IMR-90 (cell line): ENCODE measurements around the gene ATP1A2. TPM values are rescaled to one million over a fixed set of nuclear protein-coding genes. Genes with fewer than 3 reads are reported as not detected.

ENCODE experiments used
- ATAC-seq: fragments of 200-7000 bp; cut with Tn5 transposase; 2 replicates; pipeline ENCODE4 v1.9.1; 2020; ENCODE audit warnings: low read depth, mild to moderate bottlenecking, moderate library complexity
- BruUV-seq: library from RNA; stranded (reverse); fragments of 400-500 nt; replicated peaks from 2 replicates; lab custom pipeline; 2021; lab: Mats Ljungman, UMichigan
- CTCF ChIA-PET: fragments of 300-600 bp; formaldehyde crosslinking; extraction: SDS; loops from one replicate; lab custom pipeline; 2021; ENCODE audit warnings: antibody characterized with exemption; lab: Yijun Ruan, JAX
- POLR2A ChIA-PET: fragments of 300-600 bp; sonication (Branson Sonifier 250); formaldehyde crosslinking; loops from one replicate; lab custom pipeline; 2022; ENCODE audit warnings: antibody characterized with exemption; ENCODE audit not compliant: unreplicated experiment; lab: Charles Lee
- DNase-seq: peaks from one replicate; pipeline ENCODE4 v3.0.0; 2013
- H2AFZ ChIP-seq: replicated peaks from 2 replicates; pipeline ENCODE3; 2013; ENCODE audit warnings: low read length, mild to moderate bottlenecking; ENCODE audit not compliant: poor library complexity
- H2AK5ac ChIP-seq: 2 replicates; pipeline ENCODE4 v1.6.1; 2013; ENCODE audit warnings: low read depth, low read length, inconsistent platforms
- H2AK9ac ChIP-seq: replicated peaks from 2 replicates; pipeline ENCODE3; 2013; ENCODE audit warnings: mild to moderate bottlenecking, low read depth, low read length, moderate library complexity; ENCODE audit not compliant: poor library complexity
- H2BK120ac ChIP-seq: 2 replicates; pipeline ENCODE4 v1.6.1; 2013; ENCODE audit warnings: low read depth, low read length, inconsistent platforms
- H2BK15ac ChIP-seq: 3 replicates; pipeline ENCODE4 v1.6.1; 2013; ENCODE audit warnings: low read depth, low read length, inconsistent platforms
- H2BK20ac ChIP-seq: 2 replicates; pipeline ENCODE4 v1.6.1; 2013; ENCODE audit warnings: low read depth, mild to moderate bottlenecking, inconsistent platforms, low read length, moderate library complexity
- H2BK5ac ChIP-seq: 2 replicates; pipeline ENCODE4 v1.6.1; 2013; ENCODE audit warnings: mild to moderate bottlenecking, low read depth, low read length, inconsistent platforms; ENCODE audit not compliant: poor library complexity, severe bottlenecking
- H3K14ac ChIP-seq: replicated peaks from 2 replicates; pipeline ENCODE4 v1.6.1; 2013; ENCODE audit warnings: low read depth, low read length, inconsistent platforms
- H3K18ac ChIP-seq: 2 replicates; pipeline ENCODE4 v1.6.1; 2013; ENCODE audit warnings: low read depth, low read length, control low read depth
- H3K23ac ChIP-seq: 2 replicates; pipeline ENCODE4 v1.6.1; 2013; ENCODE audit warnings: low read depth, low read length, inconsistent platforms
- H3K27ac ChIP-seq: 2 replicates; pipeline ENCODE4 v1.5.1; 2013; ENCODE audit warnings: mild to moderate bottlenecking, control low read depth, low read length; ENCODE audit not compliant: insufficient read depth
- H3K27me3 ChIP-seq: 2 replicates; pipeline ENCODE4 v1.6.1; 2013; ENCODE audit warnings: low read length; ENCODE audit not compliant: control insufficient read depth, insufficient read depth
- H3K36me3 ChIP-seq: 2 replicates; pipeline ENCODE4 v1.6.1; 2013; ENCODE audit warnings: low read length, mixed read lengths; ENCODE audit not compliant: control insufficient read depth, insufficient read depth
- H3K4ac ChIP-seq: 2 replicates; pipeline ENCODE4 v1.6.1; 2013; ENCODE audit warnings: low read depth, low read length, inconsistent platforms
- H3K4me1 ChIP-seq: 2 replicates; pipeline ENCODE4 v1.6.1; 2013; ENCODE audit warnings: low read length, mixed read lengths; ENCODE audit not compliant: control insufficient read depth, insufficient read depth
- H3K4me2 ChIP-seq: 2 replicates; pipeline ENCODE4 v1.6.1; 2013; ENCODE audit warnings: low read depth, mild to moderate bottlenecking, control low read depth, low read length, moderate library complexity
- H3K4me3 ChIP-seq: 2 replicates; pipeline ENCODE4 v1.5.1; 2013; ENCODE audit warnings: low read depth, mild to moderate bottlenecking, control low read depth, low read length, moderate library complexity; ENCODE audit not compliant: insufficient read depth
- H3K56ac ChIP-seq: 2 replicates; pipeline ENCODE4 v1.6.1; 2013; ENCODE audit warnings: low read length, inconsistent platforms; ENCODE audit not compliant: insufficient read depth; ENCODE audit errors: extremely low read depth
- H3K79me1 ChIP-seq, 2 experiments: 2 replicates each; pipeline ENCODE4 v1.6.1; 2013; ENCODE audit warnings: low read length in 2 of 2, inconsistent platforms in 1 of 2, low read depth in 1 of 2
- H3K9ac ChIP-seq: 2 replicates; pipeline ENCODE4 v1.6.1; 2013; ENCODE audit warnings: low read depth, low read length, control low read depth
- H3K9me1 ChIP-seq: 2 replicates; pipeline ENCODE4 v1.6.1; 2013; ENCODE audit warnings: low read length, inconsistent platforms; ENCODE audit not compliant: insufficient read depth
- H3K9me3 ChIP-seq: 2 replicates; pipeline ENCODE4 v1.6.1; 2013; ENCODE audit warnings: low read length; ENCODE audit not compliant: control insufficient read depth, insufficient read depth
- H4K20me1 ChIP-seq: 2 replicates; pipeline ENCODE4 v1.6.1; 2013; ENCODE audit warnings: low read length, inconsistent platforms; ENCODE audit not compliant: insufficient read depth
- H4K5ac ChIP-seq: 2 replicates; pipeline ENCODE4 v1.6.1; 2013; ENCODE audit warnings: mild to moderate bottlenecking, low read depth, low read length, control low read depth
- H4K8ac ChIP-seq, 2 experiments: 2 replicates each; pipeline ENCODE4 v1.6.1; 2013; ENCODE audit warnings: low read depth in 2 of 2, low read length in 2 of 2, control low read depth in 1 of 2, inconsistent platforms in 1 of 2
- H4K91ac ChIP-seq: 2 replicates; pipeline ENCODE4 v1.6.1; 2013; ENCODE audit warnings: low read depth, low read length, inconsistent platforms; ENCODE audit not compliant: insufficient read depth
- BHLHE40 ChIP-seq: fragments of 150-350 bp; IDR thresholded peaks from 2 replicates; pipeline ENCODE4 v1.6.1; 2016; ENCODE audit warnings: mild to moderate bottlenecking, low read depth, low read length
- CEBPB ChIP-seq: IDR thresholded peaks from 2 replicates; pipeline ENCODE4 v1.6.1; 2012; ENCODE audit warnings: low read depth, low read length, improper control_type of control experiment
- CHD1 ChIP-seq: IDR thresholded peaks from 2 replicates; pipeline ENCODE4 v1.6.1; 2012; ENCODE audit warnings: low read depth, low read length, improper control_type of control experiment
- FOS ChIP-seq: fragments of 150-350 bp; IDR thresholded peaks from 2 replicates; pipeline ENCODE4 v1.6.1; 2016; ENCODE audit warnings: low read depth, low read length
- MAFK ChIP-seq: IDR thresholded peaks from 2 replicates; pipeline ENCODE4 v1.6.1; 2012; ENCODE audit warnings: low read depth, low read length, improper control_type of control experiment
- MAZ ChIP-seq: IDR thresholded peaks from 2 replicates; pipeline ENCODE4 v1.6.1; 2012; ENCODE audit warnings: low read depth, mild to moderate bottlenecking, low read length, improper control_type of control experiment, moderate library complexity, borderline replicate concordance
- MXI1 ChIP-seq: IDR thresholded peaks from 2 replicates; pipeline ENCODE4 v1.6.1; 2012; ENCODE audit warnings: low read depth, mild to moderate bottlenecking, low read length, moderate library complexity, borderline replicate concordance
- NFE2L2 ChIP-seq: fragments of 150-350 bp; IDR thresholded peaks from 2 replicates; pipeline ENCODE4 v1.6.1; 2016; ENCODE audit warnings: low read depth, mild to moderate bottlenecking, low read length
- POLR2A ChIP-seq: IDR thresholded peaks from 2 replicates; pipeline ENCODE4 v1.6.1; 2012; ENCODE audit warnings: mild to moderate bottlenecking, low read depth, low read length
- RAD21 ChIP-seq: IDR thresholded peaks from 2 replicates; pipeline ENCODE4 v1.6.1; 2012; ENCODE audit warnings: low read length, improper control_type of control experiment
- SMC3 ChIP-seq: fragments of 150-350 bp; IDR thresholded peaks from 2 replicates; pipeline ENCODE4 v1.6.1; 2016; ENCODE audit warnings: low read depth, mild to moderate bottlenecking, antibody characterized with exemption, low read length, moderate library complexity
- WGBS, 2 experiments: methylation state at CpG; one replicate each; pipeline versions ENCODE4 v1.1.5 to v1.1.7; 2013; ENCODE audit warnings: missing lambda C conversion rate in 2 of 2; ENCODE audit not compliant: insufficient read length in 1 of 2; ENCODE audit errors: extremely low coverage in 2 of 2; 5-methylcytosine and 5-hydroxymethylcytosine counted together
- dilution Hi-C: fragments of 300-500 bp; cut with HindIII; formaldehyde crosslinking; loops from one replicate; pipeline ENCODE4 v1.14.3; 2018; ENCODE audit warnings: low sequenced_read_pairs; ENCODE audit not compliant: unreplicated experiment
- in situ Hi-C: fragments of 300-500 bp; cut with MboI; formaldehyde crosslinking; loops from 3 replicates; pipeline ENCODE4 v1.14.3; 2019; ENCODE audit warnings: low sequenced_read_pairs, inconsistent platforms, mixed read lengths
- intact Hi-C: fragments of 100-400 bp; cut with micrococcal nuclease; formaldehyde crosslinking; loops from 2 replicates; pipeline ENCODE4 v1.10.0; 2022
- polyA plus RNA-seq, 3 experiments: library from polyadenylated mRNA; depleted of rRNA; stranded (reverse); fragments of >200 nt; gene quantifications; 2 replicates each; pipeline ENCODE4 v1.2.3, GENCODE V29; 2012; ENCODE audit warnings: low replicate concordance in 1 of 3
- total RNA-seq: library from RNA; depleted of rRNA; stranded (reverse); fragments of >200 nt; gene quantifications from 2 replicates; pipeline ENCODE4 v1.2.3, GENCODE V29; 2012
- TF ChIP-seq, protein P1 (sequence below): fragments of 150-350 bp; IDR thresholded peaks from 2 replicates; pipeline ENCODE4 v1.6.1; 2017; ENCODE audit warnings: mild to moderate bottlenecking, antibody characterized with exemption, low read length, low read depth
- TF ChIP-seq, protein P2 (sequence below): conservative IDR thresholded peaks from 2 replicates; pipeline ENCODE4 v1.5.1; 2012; ENCODE audit warnings: mild to moderate bottlenecking, low read depth, low read length, improper control_type of control experiment
- TF ChIP-seq, protein P3 (sequence below): fragments of 150-350 bp; IDR thresholded peaks from 2 replicates; pipeline ENCODE4 v1.6.1; 2016; ENCODE audit warnings: low read depth, mild to moderate bottlenecking, low read length, moderate library complexity, borderline replicate concordance

ATP1A2 gene
- total and polyA plus RNA-seq, 2 of the 4 experiments (the other 2 are of a cell fraction): under 0.01 to 0.15 TPM

DNA sequence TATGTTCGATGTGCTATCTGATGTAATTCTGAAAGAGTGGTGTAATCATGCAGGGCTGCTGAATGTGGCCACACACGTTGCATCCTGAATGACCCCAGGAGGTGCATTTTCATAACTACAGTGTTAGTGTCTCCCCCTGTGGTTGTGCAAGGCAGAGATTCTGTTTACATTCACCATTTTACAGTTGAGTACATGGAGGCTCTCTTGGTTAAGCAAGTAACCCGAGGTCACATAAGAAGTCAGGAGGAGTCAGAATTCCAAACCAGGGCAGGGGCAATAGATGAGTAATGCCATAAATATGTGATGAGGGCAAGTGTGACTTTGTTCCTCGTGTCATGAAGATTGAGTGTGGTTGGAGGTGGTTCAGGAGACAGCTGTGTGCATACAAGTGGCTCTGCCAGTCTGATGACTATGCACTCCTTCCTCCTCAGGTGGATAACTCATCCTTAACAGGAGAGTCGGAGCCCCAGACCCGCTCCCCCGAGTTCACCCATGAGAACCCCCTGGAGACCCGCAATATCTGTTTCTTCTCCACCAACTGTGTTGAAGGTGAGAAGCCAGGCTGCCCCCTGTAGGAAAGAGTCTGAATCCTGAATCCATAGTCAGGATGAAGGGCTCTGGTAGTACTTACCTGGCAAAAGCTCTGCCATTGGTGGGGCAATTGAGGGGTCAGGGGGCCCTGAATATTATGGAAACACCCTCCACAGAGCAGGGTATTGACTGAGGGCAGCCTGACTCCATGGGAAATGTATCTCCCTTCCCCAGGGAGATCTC is 9.3 kb downstream of the ATP1A2 start:
- peak overlapping the region; percentile 88 for H3K14ac ChIP-seq
- peak overlapping the region; percentile 4; the same call in 1 of the 2 replicates for H3K18ac ChIP-seq
- no peak overlapping the region for H3K9ac ChIP-seq
- peak; percentile 83 for ATAC-seq
- no peaks in the 10 kb centered on the region for H3K9me3 ChIP-seq
- peak overlapping the region; percentile 91 for H2BK120ac ChIP-seq
- no peak overlapping the region for H3K4me2 ChIP-seq
- H3K27me3 ChIP-seq: no peaks in the 10 kb centered on the region
- in situ Hi-C loops: no loop called here
- no peaks in the 10 kb centered on the region for H3K36me3 ChIP-seq
- H4K91ac ChIP-seq: peak overlapping the region; percentile 29
- H3K56ac ChIP-seq: no peak overlapping the region
- peaks cover 17% of the 10 kb centered on the region for H3K4me1 ChIP-seq
- H2BK15ac ChIP-seq: peak overlapping the region; percentile 24; the same call in 1 of the 3 replicates
- peaks cover 26% of the 10 kb centered on the region for H3K9me1 ChIP-seq
- peak; percentile 89 for DNase-seq
- peak overlapping the region; percentile 81 for H2BK20ac ChIP-seq
- H2AFZ ChIP-seq: no peak overlapping the region
- no peak overlapping the region for H4K5ac ChIP-seq
- peak overlapping the region; percentile 48 for H2BK5ac ChIP-seq
- no peaks in the 10 kb centered on the region for H4K20me1 ChIP-seq
- H3K23ac ChIP-seq: no peak overlapping the region
- no peak overlapping the region for H3K4me3 ChIP-seq
- H3K4ac ChIP-seq: peak overlapping the region; percentile 89
- ChIA-PET POLR2A (no interaction called here), CTCF (interaction anchor here (0.6 to 1.9 kb wide), 6 partner anchors 20 to 118 kb away, joined by 3 to 7 read pairs (median 3); no protein-coding TSS in a partner anchor)
- intact Hi-C loops: no loop called here
- peak overlapping the region; percentile 10 to 56; a peak in 3 of 4 replicates for H4K8ac ChIP-seq
- dilution Hi-C loops: no loop called here
- peak overlapping the region; percentile 73 for H2AK5ac ChIP-seq
- H2AK9ac ChIP-seq: no peak overlapping the region
- 40% methylated on average over 1 of the region's 8 CpGs; no CpG with 5 or more reads in 1 of the 2 experiments for WGBS, 2 experiments
- BruUV-seq: no TSS peak
- peak overlapping the region; percentile 21; the same call in 1 of the 2 replicates for H3K27ac ChIP-seq
- no peaks in the 10 kb centered on the region for H3K79me1 ChIP-seq
- TF ChIP-seq POLR2A: no peak
- TF ChIP-seq, protein P1, sequence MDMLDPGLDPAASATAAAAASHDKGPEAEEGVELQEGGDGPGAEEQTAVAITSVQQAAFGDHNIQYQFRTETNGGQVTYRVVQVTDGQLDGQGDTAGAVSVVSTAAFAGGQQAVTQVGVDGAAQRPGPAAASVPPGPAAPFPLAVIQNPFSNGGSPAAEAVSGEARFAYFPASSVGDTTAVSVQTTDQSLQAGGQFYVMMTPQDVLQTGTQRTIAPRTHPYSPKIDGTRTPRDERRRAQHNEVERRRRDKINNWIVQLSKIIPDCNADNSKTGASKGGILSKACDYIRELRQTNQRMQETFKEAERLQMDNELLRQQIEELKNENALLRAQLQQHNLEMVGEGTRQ: peak; percentile 26; the same call in 1 of the 2 replicates
- TF ChIP-seq, protein P2, sequence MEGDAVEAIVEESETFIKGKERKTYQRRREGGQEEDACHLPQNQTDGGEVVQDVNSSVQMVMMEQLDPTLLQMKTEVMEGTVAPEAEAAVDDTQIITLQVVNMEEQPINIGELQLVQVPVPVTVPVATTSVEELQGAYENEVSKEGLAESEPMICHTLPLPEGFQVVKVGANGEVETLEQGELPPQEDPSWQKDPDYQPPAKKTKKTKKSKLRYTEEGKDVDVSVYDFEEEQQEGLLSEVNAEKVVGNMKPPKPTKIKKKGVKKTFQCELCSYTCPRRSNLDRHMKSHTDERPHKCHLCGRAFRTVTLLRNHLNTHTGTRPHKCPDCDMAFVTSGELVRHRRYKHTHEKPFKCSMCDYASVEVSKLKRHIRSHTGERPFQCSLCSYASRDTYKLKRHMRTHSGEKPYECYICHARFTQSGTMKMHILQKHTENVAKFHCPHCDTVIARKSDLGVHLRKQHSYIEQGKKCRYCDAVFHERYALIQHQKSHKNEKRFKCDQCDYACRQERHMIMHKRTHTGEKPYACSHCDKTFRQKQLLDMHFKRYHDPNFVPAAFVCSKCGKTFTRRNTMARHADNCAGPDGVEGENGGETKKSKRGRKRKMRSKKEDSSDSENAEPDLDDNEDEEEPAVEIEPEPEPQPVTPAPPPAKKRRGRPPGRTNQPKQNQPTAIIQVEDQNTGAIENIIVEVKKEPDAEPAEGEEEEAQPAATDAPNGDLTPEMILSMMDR: peak; percentile 46
- TF ChIP-seq MAZ: peak; percentile 1; the same call in 1 of the 2 replicates
- no peak for TF ChIP-seq RAD21
- TF ChIP-seq, protein P3, sequence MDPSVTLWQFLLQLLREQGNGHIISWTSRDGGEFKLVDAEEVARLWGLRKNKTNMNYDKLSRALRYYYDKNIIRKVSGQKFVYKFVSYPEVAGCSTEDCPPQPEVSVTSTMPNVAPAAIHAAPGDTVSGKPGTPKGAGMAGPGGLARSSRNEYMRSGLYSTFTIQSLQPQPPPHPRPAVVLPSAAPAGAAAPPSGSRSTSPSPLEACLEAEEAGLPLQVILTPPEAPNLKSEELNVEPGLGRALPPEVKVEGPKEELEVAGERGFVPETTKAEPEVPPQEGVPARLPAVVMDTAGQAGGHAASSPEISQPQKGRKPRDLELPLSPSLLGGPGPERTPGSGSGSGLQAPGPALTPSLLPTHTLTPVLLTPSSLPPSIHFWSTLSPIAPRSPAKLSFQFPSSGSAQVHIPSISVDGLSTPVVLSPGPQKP: no peak
- no peak for TF ChIP-seq SMC3
- no peak for TF ChIP-seq MAFK
- 0 out of 2 replicates have a peak, but pooled peaks have one; percentile 25 for TF ChIP-seq MXI1
- TF ChIP-seq CHD1: no peak
- peak; percentile 93 for TF ChIP-seq CEBPB
- peak; percentile 76 for TF ChIP-seq FOS
- TF ChIP-seq BHLHE40: peak; percentile 41
- TF ChIP-seq NFE2L2: no peak
